HepG2 (cell line): ENCODE data around the gene NFATC4. TPM values are rescaled to one million over a fixed set of nuclear protein-coding genes. Genes with fewer than 3 reads are reported as not detected.
A peak's percentile ranks its signal among the peaks of the same experiment; 100 is the strongest.

Experiments used
- ATAC-seq: fragments of 200-7000 bp; cut with Tn5 transposase; 3 replicates; pipeline ENCODE4 v1.9.1; 2020; ENCODE audit warnings: mild to moderate bottlenecking, moderate library complexity
- BruUV-seq: library from RNA; stranded (reverse); fragments of 400-500 nt; replicated peaks from 2 replicates; lab custom pipeline; 2021; lab: Mats Ljungman, UMichigan
- CTCF ChIA-PET: fragments of 300-600 bp; formaldehyde crosslinking; extraction: SDS; loops from one replicate; lab custom pipeline; 2021; ENCODE audit warnings: low total read pairs, inconsistent platforms, low intra/inter-chr PET ratio; lab: Yijun Ruan, JAX
- POLR2A ChIA-PET: fragments of 350-600 bp; sonication (Branson Sonifier 250); formaldehyde crosslinking; loops from one replicate; lab custom pipeline; 2020; ENCODE audit warnings: antibody characterized with exemption, inconsistent platforms; lab: Yijun Ruan, JAX
- DNase-seq: peaks from one replicate; pipeline ENCODE4 v3.0.0-alpha.2; 2015; ENCODE audit warnings: low spot score
- FAIRE-seq: peaks from 3 replicates; lab custom pipeline; 2011; peaks lifted over from hg19 to GRCh38; lab: Jason Lieb, UNC
- H2AFZ ChIP-seq: one replicate; pipeline ENCODE4 v1.6.1; 2011; ENCODE audit warnings: low read length, inconsistent platforms
- H3K27ac ChIP-seq: fragments of 300-600 bp; 3 replicates; pipeline ENCODE4 v1.8.0; 2011; ENCODE audit warnings: mixed run types, mild to moderate bottlenecking, mixed read lengths, low read length, inconsistent platforms; ENCODE audit not compliant: insufficient read depth; ENCODE audit errors: extremely low read length
- H3K27me3 ChIP-seq, 2 experiments: fragments of 200-600 bp in 1 of 2; 2 replicates in 1 of 2; 3 replicates in 1 of 2; pipeline versions ENCODE4 v1.6.0 to v1.8.0; 2011; ENCODE audit warnings: low read length in 2 of 2, mild to moderate bottlenecking in 2 of 2, moderate library complexity in 2 of 2, inconsistent platforms in 1 of 2; ENCODE audit not compliant: insufficient read depth in 2 of 2, control insufficient read depth in 1 of 2
- H3K36me3 ChIP-seq, 2 experiments: fragments of 200-600 bp in 1 of 2; replicated peaks in 1 of 2; 2 replicates in 1 of 2; 3 replicates in 1 of 2; pipeline versions ENCODE4 v1.5.1 to v1.8.0; 2011; ENCODE audit warnings: low read length in 2 of 2, inconsistent platforms in 1 of 2; ENCODE audit not compliant: insufficient read depth in 2 of 2, control insufficient read depth in 1 of 2
- H3K4me1 ChIP-seq: 2 replicates; pipeline ENCODE4 v1.5.1; 2012; ENCODE audit warnings: low read length, inconsistent platforms; ENCODE audit not compliant: insufficient read depth
- H3K4me2 ChIP-seq: 2 replicates; pipeline ENCODE4 v1.6.0; 2011; ENCODE audit warnings: low read depth, low read length, inconsistent platforms
- H3K4me3 ChIP-seq, 3 experiments: fragments of 200-600 bp in 1 of 3; sonication (generic), shearing (Covaris generic) in 1 of 3; replicated peaks in 1 of 3; 2 replicates each; pipeline ENCODE4 v1.5.1; 2011 to 2016; ENCODE audit warnings: low read length in 3 of 3, inconsistent platforms in 2 of 3, low read depth in 2 of 3, mild to moderate bottlenecking in 2 of 3, control low read depth in 1 of 3, mixed read lengths in 1 of 3; ENCODE audit not compliant: insufficient read depth in 1 of 3
- H3K79me2 ChIP-seq: one replicate; pipeline ENCODE4 v1.6.1; 2011; ENCODE audit warnings: low read length, inconsistent platforms; ENCODE audit not compliant: insufficient read depth
- H3K9ac ChIP-seq: 2 replicates; pipeline ENCODE4 v1.6.0; 2011; ENCODE audit warnings: mild to moderate bottlenecking, low read depth, low read length, inconsistent platforms; ENCODE audit not compliant: insufficient read depth
- H3K9me3 ChIP-seq: 2 replicates; pipeline ENCODE4 v1.5.1; 2012; ENCODE audit warnings: mild to moderate bottlenecking, low read length
- H4K20me1 ChIP-seq: 2 replicates; pipeline ENCODE4 v1.6.0; 2011; ENCODE audit warnings: inconsistent platforms, mild to moderate bottlenecking, low read length, moderate library complexity; ENCODE audit not compliant: insufficient read depth
- AGO1 ChIP-seq: fragments of 200-400 bp; formaldehyde crosslinking; IDR thresholded peaks from 2 replicates; pipeline ENCODE4 v1.6.1; 2017; ENCODE audit warnings: mild to moderate bottlenecking, low read depth, low read length, moderate library complexity; ENCODE audit not compliant: poor library complexity, severe bottlenecking
- ATF7 ChIP-seq, 2 experiments: fragments of 450-650 bp in 1 of 2; sonication (generic) in 1 of 2; formaldehyde crosslinking in 1 of 2; IDR thresholded peaks; 2 replicates each; pipeline versions ENCODE4 v1.4.0 to v1.6.1; 2016 to 2020; ENCODE audit warnings: antibody characterized with exemption in 1 of 2, mild to moderate bottlenecking in 1 of 2, missing genetic modification reagents in 1 of 2
- ATRX ChIP-seq: sonication (generic); formaldehyde crosslinking; IDR thresholded peaks from 2 replicates; pipeline ENCODE4 v1.4.0; 2020; ENCODE audit warnings: missing genetic modification reagents, borderline replicate concordance
- FOXO1 ChIP-seq: sonication (generic); formaldehyde crosslinking; IDR thresholded peaks from 2 replicates; pipeline ENCODE4 v1.4.0; 2020; ENCODE audit warnings: missing genetic modification reagents
- HES4 ChIP-seq: sonication (generic); formaldehyde crosslinking; IDR thresholded peaks from 2 replicates; pipeline ENCODE4 v1.9.0; 2021; ENCODE audit warnings: mild to moderate bottlenecking, missing genetic modification reagents, borderline replicate concordance
- HMGA1 ChIP-seq: sonication (generic); formaldehyde crosslinking; conservative IDR thresholded peaks from 2 replicates; pipeline ENCODE4 v1.4.0; 2020; ENCODE audit warnings: missing genetic modification reagents
- JUNB ChIP-seq: sonication (generic); formaldehyde crosslinking; IDR thresholded peaks from 2 replicates; pipeline ENCODE4 v1.8.0; 2022; ENCODE audit warnings: missing genetic modification reagents, mild to moderate bottlenecking, borderline replicate concordance
- KAT8 ChIP-seq: IDR thresholded peaks from 2 replicates; pipeline ENCODE4 v1.6.1; 2016; ENCODE audit warnings: missing genetic modification reagents, missing compliant biosample characterization
- MNT ChIP-seq: fragments of 450-650 bp; IDR thresholded peaks from 2 replicates; pipeline ENCODE4 v1.6.1; 2016
- NR0B2 ChIP-seq: sonication (generic); formaldehyde crosslinking; IDR thresholded peaks from 2 replicates; pipeline ENCODE4 v1.4.0; 2020; ENCODE audit warnings: mild to moderate bottlenecking, missing genetic modification reagents
- NR3C1 ChIP-seq: sonication (generic); formaldehyde crosslinking; IDR thresholded peaks from 2 replicates; pipeline ENCODE4 v1.4.0; 2020; ENCODE audit warnings: missing genetic modification reagents
- PHF8 ChIP-seq: sonication (generic); formaldehyde crosslinking; IDR thresholded peaks from 2 replicates; pipeline ENCODE4 v1.5.0; 2020; ENCODE audit warnings: missing genetic modification reagents
- PLRG1 ChIP-seq: fragments of 450-650 bp; conservative IDR thresholded peaks from 2 replicates; pipeline ENCODE4 v1.6.1; 2016
- YEATS2 ChIP-seq: sonication (generic); formaldehyde crosslinking; IDR thresholded peaks from 2 replicates; pipeline ENCODE4 v1.4.0; 2020; ENCODE audit warnings: missing genetic modification reagents, borderline replicate concordance
- ZMYM3 ChIP-seq: sonication (generic); formaldehyde crosslinking; IDR thresholded peaks from 2 replicates; pipeline ENCODE4 v1.5.1; 2020; ENCODE audit warnings: mild to moderate bottlenecking, missing genetic modification reagents
- ZNF138 ChIP-seq: sonication (generic); formaldehyde crosslinking; IDR thresholded peaks from 2 replicates; pipeline ENCODE4 v1.5.0; 2020; ENCODE audit warnings: mild to moderate bottlenecking, low read depth, missing genetic modification reagents
- ZNF260 ChIP-seq: sonication (generic); formaldehyde crosslinking; IDR thresholded peaks from 2 replicates; pipeline ENCODE4 v1.4.0; 2020; ENCODE audit warnings: missing genetic modification reagents, low read depth, mild to moderate bottlenecking, borderline replicate concordance
- ZNF564 ChIP-seq: sonication (generic); formaldehyde crosslinking; IDR thresholded peaks from 2 replicates; pipeline ENCODE4 v1.8.1; 2023; ENCODE audit warnings: mild to moderate bottlenecking, missing genetic modification reagents
- ZNF773 ChIP-seq: sonication (generic); formaldehyde crosslinking; IDR thresholded peaks from 2 replicates; pipeline ENCODE4 v1.4.0; 2020; ENCODE audit warnings: missing genetic modification reagents, borderline replicate concordance
- ZNF788 ChIP-seq: sonication (generic); formaldehyde crosslinking; IDR thresholded peaks from 2 replicates; pipeline ENCODE4 v1.5.0; 2020; ENCODE audit warnings: mild to moderate bottlenecking, missing genetic modification reagents, borderline replicate concordance
- ZNF841 ChIP-seq: sonication (generic); formaldehyde crosslinking; IDR thresholded peaks from 2 replicates; pipeline ENCODE4 v1.8.1; 2023; ENCODE audit warnings: missing genetic modification reagents, borderline replicate concordance
- ZSCAN20 ChIP-seq: sonication (generic); formaldehyde crosslinking; IDR thresholded peaks from 2 replicates; pipeline ENCODE4 v1.4.0; 2020; ENCODE audit warnings: missing genetic modification reagents, mild to moderate bottlenecking, borderline replicate concordance
- ZSCAN25 ChIP-seq: sonication (generic); formaldehyde crosslinking; IDR thresholded peaks from 2 replicates; pipeline ENCODE4 v1.8.0; 2022; ENCODE audit warnings: mild to moderate bottlenecking, missing genetic modification reagents
- WGBS: methylation state at CpG from one replicate; pipeline ENCODE4 v1.1.6; 2017; ENCODE audit warnings: low lambda C conversion rate; 5-methylcytosine and 5-hydroxymethylcytosine counted together
- in situ Hi-C: cut with HindIII; loops from 2 replicates; pipeline ENCODE4 v1.10.0; 2017; ENCODE audit warnings: low pct_unique_long_range_greater_than_20kb; ENCODE audit not compliant: extremely low pct_ligation_motif_present
- intact Hi-C: fragments of 100-400 bp; cut with micrococcal nuclease; formaldehyde crosslinking; loops from one replicate; pipeline ENCODE4 v1.10.0; 2022; ENCODE audit not compliant: unreplicated experiment
- polyA plus RNA-seq, 8 experiments: library from polyadenylated mRNA; depleted of rRNA in 3 of 8; stranded (reverse) in 7 of 8; unstranded in 1 of 8; fragments of >200 nt; fragmentation: Illumina TruSeq in 4 of 8; extraction: Trizol in 4 of 8; gene quantifications; 2 replicates each; pipeline versions ENCODE4 v1.2.1 to v1.2.3, GENCODE V29; 2011 to 2016; ENCODE audit warnings: low read depth in 4 of 8, missing spikeins in 1 of 8, mixed read lengths in 1 of 8; ENCODE audit not compliant: insufficient read depth in 1 of 8
- total RNA-seq, 5 experiments: library from RNA; depleted of rRNA; stranded (reverse); fragments of >200 nt; fragmentation: Illumina TruSeq; extraction: Trizol; gene quantifications; 2 replicates each; pipeline ENCODE4 v1.2.3, GENCODE V29; 2016; ENCODE audit warnings: low read depth in 1 of 5

The NFATC4 gene
- total and polyA plus RNA-seq, 2 of the 13 experiments (the other 11 are each of a cell fraction or from before 2014, with no cell fraction given), result 0.04 to 0.15 TPM

GRCh38 chr14:24384169-24384568 is 16.2 kb downstream of the NFATC4 start:
- intact Hi-C loops (no loop called here), in situ Hi-C loops (no loop called here)
- H2AFZ ChIP-seq, result no peak overlapping the region
- no peak overlapping the region for H3K27ac ChIP-seq
- H3K27me3 ChIP-seq, result peaks cover 7 to 42% of the 10 kb centered on the region in 2 experiments; a peak in 4 of 5 replicates
- no peak for ATAC-seq
- no peaks in the 10 kb centered on the region for H3K79me2 ChIP-seq
- no peak overlapping the region for H3K4me3 ChIP-seq
- no peak for DNase-seq
- no peak overlapping the region for H3K9ac ChIP-seq
- no TSS peak for BruUV-seq
- CTCF ChIA-PET, result no interaction called here
- no peaks in the 10 kb centered on the region for H3K36me3 ChIP-seq
- H3K4me2 ChIP-seq, result no peak overlapping the region
- POLR2A ChIA-PET, result no interaction called here
- H4K20me1 ChIP-seq, result no peaks in the 10 kb centered on the region
- TF ChIP-seq ZSCAN25 (no peak), PLRG1 (0 out of 2 replicates have a peak, but pooled peaks have one; percentile 53), ATF7 (IDR thresholded peaks at IDR 0.05) (peak; percentile 27; the same call in 1 of the 2 replicates), ATF7 (CRISPR knock-in tag; IDR thresholded peaks at IDR 0.05) (no peak), ZNF773 (CRISPR knock-in tag) (no peak), YEATS2 (CRISPR knock-in tag) (no peak), PHF8 (no peak), ZSCAN20 (no peak), JUNB (CRISPR knock-in tag) (peak; percentile 19; the same call in 1 of the 2 replicates), MNT (peak; percentile 40), ZNF138 (CRISPR knock-in tag) (no peak), NR3C1 (CRISPR knock-in tag) (no peak), ZNF564 (CRISPR knock-in tag) (no peak), ZNF788 (CRISPR knock-in tag) (no peak), ZNF841 (CRISPR knock-in tag) (no peak), NR0B2 (CRISPR knock-in tag) (no peak), ATRX (CRISPR knock-in tag) (no peak), AGO1 (no peak), ZMYM3 (CRISPR knock-in tag) (no peak), ZNF260 (CRISPR knock-in tag) (no peak), KAT8 (CRISPR knock-in tag) (no peak), HMGA1 (CRISPR knock-in tag) (no peak), HES4 (no peak), FOXO1 (CRISPR knock-in tag) (no peak)
- WGBS, result 18% methylated on average over 4 of the region's 4 CpGs
- H3K9me3 ChIP-seq, result no peaks in the 10 kb centered on the region
- peaks cover 14% of the 10 kb centered on the region for H3K4me1 ChIP-seq
- FAIRE-seq, result no peak
